NCI-H345 (cell line): Measurements from ENCODE around the gene BRD1.

Experiments used
- DNase-seq: peaks from one replicate; lab custom pipeline; 2025; lab: John Stamatoyannopoulos, UW

Gene BRD1

GRCh38 chr22:49827853-49828598 is at the start of gene BRD1:
TSS of gene BRD1 (minus strand) at chr22:49827873. CDS start at chr22:49824317, 3,556 bp downstream.
- DNase-seq, result peak; percentile 49

GRCh38 chr22:49873228-49873940 is 45.7 kb upstream of the BRD1 start:
- DNase-seq, result no peak

- DNase-seq, result no peak
Measured at GRCh38 chr22:49872347-49872746, 44.7 kb upstream of the BRD1 start.

- no peak for DNase-seq
Measured at GRCh38 chr22:49871482-49871881, 43.8 kb upstream of the BRD1 start.

- DNase-seq, result no peak
Measured at GRCh38 chr22:49869845-49870712, 42.4 kb upstream of the BRD1 start.

- DNase-seq, result no peak
Measured at GRCh38 chr22:49869086-49869830, 41.6 kb upstream of the BRD1 start.

GRCh38 chr22:49867303-49868265 is 39.9 kb upstream of the BRD1 start:
- no peak for DNase-seq

- DNase-seq, result no peak
Measured at GRCh38 chr22:49866646-49867045, 39.0 kb upstream of the BRD1 start.

- no peak for DNase-seq
Measured at GRCh38 chr22:49866134-49866533, 38.5 kb upstream of the BRD1 start.

GRCh38 chr22:49865156-49865555 is 37.5 kb upstream of the BRD1 start:
- DNase-seq, result no peak

- no peak for DNase-seq
Measured at GRCh38 chr22:49863931-49864330, 36.3 kb upstream of the BRD1 start.

GRCh38 chr22:49862496-49862776 is 34.8 kb upstream of the BRD1 start:
- no peak for DNase-seq

GRCh38 chr22:49861642-49862495 is 34.2 kb upstream of the BRD1 start:
- no peak for DNase-seq

- no peak for DNase-seq
Measured at GRCh38 chr22:49858827-49859226, 31.2 kb upstream of the BRD1 start.

- no peak for DNase-seq
Measured at GRCh38 chr22:49856766-49857618, 29.3 kb upstream of the BRD1 start.

- DNase-seq, result no peak
Measured at GRCh38 chr22:49856343-49856742, 28.7 kb upstream of the BRD1 start.

- DNase-seq, result no peak
Measured at GRCh38 chr22:49855251-49855911, 27.7 kb upstream of the BRD1 start.
